PFSK-1 (cell line): ENCODE results near the gene NDRG3.

Experiments
- FOXP2 ChIP-seq: optimal IDR thresholded peaks from 2 replicates; pipeline ENCODE3; 2011; ENCODE audit warnings: borderline replicate concordance, control low read depth, inconsistent platforms; ENCODE audit not compliant: insufficient read depth; ENCODE audit errors: extremely low read length, extremely low read depth
- POLR2AphosphoS5 ChIP-seq: IDR thresholded peaks from 2 replicates; pipeline ENCODE4 v1.6.1; 2012; ENCODE audit warnings: low read depth, mild to moderate bottlenecking, control low read depth, low read length, moderate library complexity
- REST ChIP-seq, 2 experiments: IDR thresholded peaks; 2 replicates each; pipeline versions ENCODE4 v1.6.1 to v1.8.0; 2011 to 2012; ENCODE audit warnings: low read depth in 2 of 2, low read length in 2 of 2, control low read depth in 1 of 2, inconsistent platforms in 1 of 2, mild to moderate bottlenecking in 1 of 2, moderate library complexity in 1 of 2; ENCODE audit not compliant: insufficient read depth in 1 of 2
- SIN3A ChIP-seq: IDR thresholded peaks from 2 replicates; pipeline ENCODE4 v1.6.1; 2012; ENCODE audit warnings: mild to moderate bottlenecking, low read length, moderate library complexity, borderline replicate concordance; ENCODE audit not compliant: insufficient read depth
- TAF1 ChIP-seq: IDR thresholded peaks from 2 replicates; pipeline ENCODE4 v1.6.1; 2012; ENCODE audit warnings: low read length, control low read depth, borderline replicate concordance; ENCODE audit not compliant: insufficient read depth

NDRG3 gene

GRCh38 chr20:36634342-36634741, 111.5 kb downstream of the NDRG3 start:
- TF ChIP-seq TAF1 = no peak
- no peak for TF ChIP-seq REST (IDR thresholded peaks at IDR 0.05; ENCODE audit: insufficient read depth in 1 of 2, low read depth in 2 of 2, low read length in 2 of 2)
- no peak for TF ChIP-seq FOXP2
- no peak for TF ChIP-seq POLR2AphosphoS5
- no peak for TF ChIP-seq SIN3A

- TF ChIP-seq FOXP2 = no peak
- no peak for TF ChIP-seq TAF1
- TF ChIP-seq REST (IDR thresholded peaks at IDR 0.05; ENCODE audit: insufficient read depth in 1 of 2, low read depth in 2 of 2, low read length in 2 of 2) = no peak
- TF ChIP-seq SIN3A = no peak
- no peak for TF ChIP-seq POLR2AphosphoS5
Measured at GRCh38 chr20:36633285-36633772, 112.6 kb downstream of the NDRG3 start.

- TF ChIP-seq POLR2AphosphoS5 = no peak
- no peak for TF ChIP-seq REST (IDR thresholded peaks at IDR 0.05; ENCODE audit: insufficient read depth in 1 of 2, low read depth in 2 of 2, low read length in 2 of 2)
- TF ChIP-seq SIN3A = no peak
- TF ChIP-seq TAF1 = no peak
- TF ChIP-seq FOXP2 = no peak
Measured at GRCh38 chr20:36632487-36633284, 113.2 kb downstream of the NDRG3 start.

GRCh38 chr20:36632147-36632486, 113.8 kb downstream of the NDRG3 start:
- TF ChIP-seq POLR2AphosphoS5 = no peak
- TF ChIP-seq FOXP2 = no peak
- TF ChIP-seq TAF1 = no peak
- TF ChIP-seq REST (IDR thresholded peaks at IDR 0.05; ENCODE audit: insufficient read depth in 1 of 2, low read depth in 2 of 2, low read length in 2 of 2) = no peak
- TF ChIP-seq SIN3A = no peak

GRCh38 chr20:36631646-36632045, 114.2 kb downstream of the NDRG3 start:
- no peak for TF ChIP-seq FOXP2
- no peak for TF ChIP-seq POLR2AphosphoS5
- TF ChIP-seq SIN3A = no peak
- TF ChIP-seq TAF1 = no peak
- TF ChIP-seq REST (IDR thresholded peaks at IDR 0.05; ENCODE audit: insufficient read depth in 1 of 2, low read depth in 2 of 2, low read length in 2 of 2) = no peak
